PFSK-1 (cell line): ENCODE data around the gene TPCN1.

Experiments used
- FOXP2 ChIP-seq: optimal IDR thresholded peaks from 2 replicates; pipeline ENCODE3; 2011; ENCODE audit warnings: borderline replicate concordance, control low read depth, inconsistent platforms; ENCODE audit not compliant: insufficient read depth; ENCODE audit errors: extremely low read length, extremely low read depth
- POLR2AphosphoS5 ChIP-seq: IDR thresholded peaks from 2 replicates; pipeline ENCODE4 v1.6.1; 2012; ENCODE audit warnings: low read depth, mild to moderate bottlenecking, control low read depth, low read length, moderate library complexity
- SIN3A ChIP-seq: IDR thresholded peaks from 2 replicates; pipeline ENCODE4 v1.6.1; 2012; ENCODE audit warnings: mild to moderate bottlenecking, low read length, moderate library complexity, borderline replicate concordance; ENCODE audit not compliant: insufficient read depth
- TAF1 ChIP-seq: IDR thresholded peaks from 2 replicates; pipeline ENCODE4 v1.6.1; 2012; ENCODE audit warnings: low read length, control low read depth, borderline replicate concordance; ENCODE audit not compliant: insufficient read depth
- TF ChIP-seq, protein P1 (sequence below), 2 experiments: IDR thresholded peaks; 2 replicates each; pipeline versions ENCODE4 v1.6.1 to v1.8.0; 2011 to 2012; ENCODE audit warnings: low read depth in 2 of 2, low read length in 2 of 2, control low read depth in 1 of 2, inconsistent platforms in 1 of 2, mild to moderate bottlenecking in 1 of 2, moderate library complexity in 1 of 2; ENCODE audit not compliant: insufficient read depth in 1 of 2

TPCN1 gene

DNA sequence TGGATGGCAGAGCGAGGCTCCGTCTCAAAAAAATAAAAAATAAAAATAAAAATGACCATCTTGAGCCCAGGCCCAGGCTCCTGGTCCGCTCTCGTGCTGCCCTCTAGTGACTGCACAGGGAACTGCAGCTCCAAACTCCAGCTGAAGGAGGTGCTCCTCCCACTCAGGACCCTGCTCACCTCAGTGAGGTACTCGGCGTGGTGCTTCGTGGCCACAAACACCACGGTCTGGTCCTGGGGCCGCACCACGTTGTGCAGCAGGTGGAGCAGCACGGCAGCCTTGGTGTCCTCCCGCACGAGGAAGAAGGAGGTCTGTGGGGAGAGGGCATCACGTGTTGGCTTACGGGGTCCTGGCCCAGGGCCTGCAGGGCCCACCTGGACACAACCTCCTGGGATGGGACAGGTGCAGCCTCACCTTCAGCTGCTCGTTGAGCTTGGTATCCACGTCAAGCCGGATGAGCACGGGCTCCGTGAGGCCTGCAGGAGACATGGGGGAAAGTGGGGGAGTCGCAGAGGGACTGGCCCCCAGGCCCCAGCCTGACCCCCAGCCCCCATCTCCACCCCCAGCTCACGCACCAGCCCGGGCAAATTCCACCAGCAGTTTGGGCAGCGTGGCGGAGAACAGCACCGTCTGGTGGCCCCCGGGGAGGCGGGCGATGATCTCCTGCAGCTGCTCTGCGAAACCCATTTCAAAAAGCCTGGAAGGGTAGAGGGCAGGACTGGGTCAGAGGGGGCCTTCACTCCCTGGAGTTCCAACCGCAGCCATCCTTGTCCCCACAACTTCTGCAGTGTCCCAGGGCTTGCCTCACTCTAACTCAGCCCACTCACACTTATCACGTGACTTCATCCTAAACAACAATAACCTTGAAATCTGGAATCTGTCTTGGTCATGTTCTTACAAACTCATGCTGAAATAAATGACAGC is 46.5 kb upstream of the TPCN1 start:
- TF ChIP-seq, protein P1, sequence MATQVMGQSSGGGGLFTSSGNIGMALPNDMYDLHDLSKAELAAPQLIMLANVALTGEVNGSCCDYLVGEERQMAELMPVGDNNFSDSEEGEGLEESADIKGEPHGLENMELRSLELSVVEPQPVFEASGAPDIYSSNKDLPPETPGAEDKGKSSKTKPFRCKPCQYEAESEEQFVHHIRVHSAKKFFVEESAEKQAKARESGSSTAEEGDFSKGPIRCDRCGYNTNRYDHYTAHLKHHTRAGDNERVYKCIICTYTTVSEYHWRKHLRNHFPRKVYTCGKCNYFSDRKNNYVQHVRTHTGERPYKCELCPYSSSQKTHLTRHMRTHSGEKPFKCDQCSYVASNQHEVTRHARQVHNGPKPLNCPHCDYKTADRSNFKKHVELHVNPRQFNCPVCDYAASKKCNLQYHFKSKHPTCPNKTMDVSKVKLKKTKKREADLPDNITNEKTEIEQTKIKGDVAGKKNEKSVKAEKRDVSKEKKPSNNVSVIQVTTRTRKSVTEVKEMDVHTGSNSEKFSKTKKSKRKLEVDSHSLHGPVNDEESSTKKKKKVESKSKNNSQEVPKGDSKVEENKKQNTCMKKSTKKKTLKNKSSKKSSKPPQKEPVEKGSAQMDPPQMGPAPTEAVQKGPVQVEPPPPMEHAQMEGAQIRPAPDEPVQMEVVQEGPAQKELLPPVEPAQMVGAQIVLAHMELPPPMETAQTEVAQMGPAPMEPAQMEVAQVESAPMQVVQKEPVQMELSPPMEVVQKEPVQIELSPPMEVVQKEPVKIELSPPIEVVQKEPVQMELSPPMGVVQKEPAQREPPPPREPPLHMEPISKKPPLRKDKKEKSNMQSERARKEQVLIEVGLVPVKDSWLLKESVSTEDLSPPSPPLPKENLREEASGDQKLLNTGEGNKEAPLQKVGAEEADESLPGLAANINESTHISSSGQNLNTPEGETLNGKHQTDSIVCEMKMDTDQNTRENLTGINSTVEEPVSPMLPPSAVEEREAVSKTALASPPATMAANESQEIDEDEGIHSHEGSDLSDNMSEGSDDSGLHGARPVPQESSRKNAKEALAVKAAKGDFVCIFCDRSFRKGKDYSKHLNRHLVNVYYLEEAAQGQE (IDR thresholded peaks at IDR 0.05; ENCODE audit: insufficient read depth in 1 of 2, low read depth in 2 of 2, low read length in 2 of 2): no peak
- TF ChIP-seq POLR2AphosphoS5 (no peak), SIN3A (no peak), TAF1 (no peak), FOXP2 (no peak)

DNA sequence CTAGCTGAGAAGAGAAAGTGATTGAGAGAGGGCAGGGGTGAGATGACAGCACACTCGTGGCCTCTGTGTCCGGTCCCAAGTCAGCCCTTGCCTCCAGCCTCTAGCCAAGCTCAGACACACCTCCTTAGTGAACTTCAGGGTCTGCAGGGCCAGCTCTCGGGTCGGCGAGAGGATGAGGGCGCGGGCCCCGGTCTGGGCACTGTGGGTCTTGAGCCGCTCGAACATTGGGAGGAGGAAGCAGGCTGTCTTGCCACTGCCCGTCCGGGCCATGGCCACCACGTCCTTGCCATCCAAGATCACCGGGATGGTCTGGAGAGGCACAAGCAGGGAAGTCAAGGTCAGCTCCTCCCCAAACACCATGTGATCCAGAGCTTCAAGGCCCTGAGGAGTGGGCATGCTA is 42.2 kb upstream of the TPCN1 start:
- TF ChIP-seq FOXP2 (no peak), TAF1 (no peak), SIN3A (no peak), POLR2AphosphoS5 (no peak)
- TF ChIP-seq, protein P1 (IDR thresholded peaks at IDR 0.05; ENCODE audit: insufficient read depth in 1 of 2, low read depth in 2 of 2, low read length in 2 of 2): no peak

DNA sequence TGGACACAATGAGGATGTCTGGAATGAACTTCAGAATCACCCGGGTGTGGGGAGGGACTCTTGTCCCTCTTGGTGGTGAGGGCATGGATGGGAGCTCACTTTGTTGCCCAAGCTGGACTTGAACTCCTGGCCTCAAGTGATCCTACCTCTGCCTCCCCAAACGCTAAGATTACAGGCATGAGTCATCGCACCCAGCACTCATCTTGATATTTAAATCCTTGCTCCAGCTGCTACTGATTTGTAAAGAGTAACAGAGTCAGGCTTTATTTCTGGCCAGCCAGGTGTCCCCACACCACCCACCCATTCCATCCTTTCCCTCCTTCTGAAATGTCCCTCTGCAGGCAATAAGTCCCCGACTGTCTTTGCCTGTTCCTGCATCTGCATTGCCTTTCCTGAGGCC is 40.9 kb upstream of the TPCN1 start:
- TF ChIP-seq POLR2AphosphoS5 (no peak), FOXP2 (no peak), TAF1 (no peak), SIN3A (no peak)
- TF ChIP-seq, protein P1 (IDR thresholded peaks at IDR 0.05; ENCODE audit: insufficient read depth in 1 of 2, low read depth in 2 of 2, low read length in 2 of 2): no peak

DNA sequence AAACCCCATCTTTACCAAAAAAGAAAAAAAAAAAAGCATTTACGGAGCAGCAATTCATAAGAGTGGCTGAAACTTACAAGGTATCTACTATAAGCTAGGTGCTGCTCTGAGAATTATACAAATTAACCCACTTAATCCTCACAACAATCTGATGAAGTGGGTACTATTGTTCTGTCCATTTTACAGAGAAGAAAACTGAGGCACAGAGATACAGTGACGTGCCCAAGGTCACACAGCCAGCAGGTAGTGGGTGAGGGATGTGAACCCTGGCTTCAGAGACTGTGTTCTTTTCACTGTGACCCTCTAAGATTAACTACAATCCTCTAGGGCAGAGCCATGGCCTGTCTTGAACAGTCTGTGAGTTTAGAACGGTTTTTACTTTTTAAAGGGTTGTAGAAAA is 39.3 kb upstream of the TPCN1 start:
- TF ChIP-seq, protein P1 (IDR thresholded peaks at IDR 0.05; ENCODE audit: insufficient read depth in 1 of 2, low read depth in 2 of 2, low read length in 2 of 2): no peak
- TF ChIP-seq POLR2AphosphoS5: no peak
- TF ChIP-seq FOXP2: no peak
- TF ChIP-seq TAF1: no peak
- no peak for TF ChIP-seq SIN3A
